Activated CD8-positive, alpha-beta T cell treated with anti-CD3 and anti-CD28 coated beads for 36 hours (primary cell): ENCODE results near the gene UFSP2. TPM values are rescaled to one million over a fixed set of nuclear protein-coding genes. Genes with fewer than 3 reads are reported as not detected.

Experiments used
- ATAC-seq: fragments of 200-7000 bp; cut with Tn5 transposase; one replicate; pipeline ENCODE4 v1.10.0; 2021; ENCODE audit warnings: mild to moderate bottlenecking, moderate library complexity
- CTCF ChIA-PET: fragments of 350-600 bp; sonication (Branson Sonifier 250); formaldehyde crosslinking; loops from one replicate; lab custom pipeline; 2021; ENCODE audit warnings: antibody characterized with exemption; lab: Charles Lee
- POLR2A ChIA-PET: fragments of 350-600 bp; sonication (Branson Sonifier 250); formaldehyde crosslinking; loops from one replicate; lab custom pipeline; 2021; ENCODE audit warnings: antibody characterized with exemption; lab: Charles Lee
- DNase-seq: peaks from one replicate; pipeline ENCODE4 v3.0.0-alpha.2; 2020
- H3K27ac Mint-ChIP-seq: one replicate; pipeline ENCODE4 v1.8.0; 2021; ENCODE audit warnings: mild to moderate bottlenecking, mixed read lengths
- H3K27me3 Mint-ChIP-seq: one replicate; pipeline ENCODE4 v1.8.0; 2021; ENCODE audit warnings: mixed read lengths
- H3K36me3 Mint-ChIP-seq: one replicate; pipeline ENCODE4 v1.8.0; 2021; ENCODE audit warnings: low read depth, mixed read lengths
- H3K4me1 Mint-ChIP-seq: one replicate; pipeline ENCODE4 v1.8.0; 2021; ENCODE audit warnings: low read depth, mixed read lengths
- H3K4me3 Mint-ChIP-seq: one replicate; pipeline ENCODE4 v1.8.0; 2021; ENCODE audit warnings: mild to moderate bottlenecking, moderate library complexity, mixed read lengths
- H3K9me3 Mint-ChIP-seq: one replicate; pipeline ENCODE4 v1.8.0; 2021; ENCODE audit warnings: mixed read lengths
- CTCF ChIP-seq: fragments of 200-600 bp; IDR thresholded peaks from one replicate; pipeline ENCODE4 v1.8.0; 2022; ENCODE audit warnings: antibody characterized with exemption, mild to moderate bottlenecking
- intact Hi-C: fragments of 100-400 bp; cut with micrococcal nuclease; formaldehyde crosslinking; loops from one replicate; pipeline ENCODE4 v1.10.0; 2022
- total RNA-seq, 2 experiments: library from RNA; stranded (reverse); gene quantifications; one replicate each; pipeline ENCODE4 v1.2.3, GENCODE V29; 2021

Gene UFSP2
- total RNA-seq, 2 experiments from 2014 or later = 32.0 to 36.1 TPM

- no peak overlapping the region for H3K27ac Mint-ChIP-seq
- ChIA-PET POLR2A (no interaction called here), CTCF (no interaction called here)
- H3K9me3 Mint-ChIP-seq = no peaks in the 10 kb centered on the region
- ATAC-seq (no peak), DNase-seq (no peak)
- intact Hi-C loops = no loop called here
- no peak for TF ChIP-seq CTCF
- no peaks in the 10 kb centered on the region for H3K36me3 Mint-ChIP-seq
- H3K27me3 Mint-ChIP-seq = peaks cover 13% of the 10 kb centered on the region
- no peak overlapping the region for H3K4me3 Mint-ChIP-seq
- H3K4me1 Mint-ChIP-seq = peaks cover 5% of the 10 kb centered on the region
These were observed 39.9 kb upstream of the UFSP2 start for GRCh38 chr4:185465707-185466106.

DNA sequence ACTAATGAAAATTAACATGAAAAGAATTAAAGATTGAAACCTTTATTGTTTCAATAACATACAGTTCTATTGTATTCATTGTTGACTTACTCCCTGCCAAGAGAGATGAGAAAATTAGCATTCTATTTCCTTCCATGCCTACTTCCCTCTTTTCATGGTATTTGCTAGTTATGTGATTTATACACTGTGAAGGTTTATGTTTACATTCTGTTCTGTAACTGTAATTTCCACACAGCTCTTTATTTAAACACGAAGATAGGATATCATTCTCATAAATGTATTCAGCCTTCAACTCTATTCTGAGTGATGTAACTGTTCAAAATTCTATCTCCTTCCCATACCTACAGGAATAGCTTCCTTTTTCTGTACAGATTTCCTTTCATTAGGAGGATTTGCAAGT lies 39.1 kb upstream of the UFSP2 start:
- DNase-seq = no peak
- CTCF ChIA-PET = interaction anchor here (1.4 kb wide), 1 partner anchor 133 kb away, joined by 4 read pairs; no protein-coding TSS in a partner anchor
- POLR2A ChIA-PET = no interaction called here
- Mint-ChIP-seq H3K4me3 (no peak overlapping the region), H3K36me3 (no peaks in the 10 kb centered on the region), H3K4me1 (no peaks in the 10 kb centered on the region), H3K27ac (no peak overlapping the region), H3K27me3 (peaks cover 17% of the 10 kb centered on the region), H3K9me3 (no peaks in the 10 kb centered on the region)
- ATAC-seq = no peak
- intact Hi-C loops = no loop called here
- no peak for TF ChIP-seq CTCF

GRCh38 chr4:185464183-185464582 lies 38.4 kb upstream of the UFSP2 start:
- no peak for TF ChIP-seq CTCF
- Mint-ChIP-seq H3K36me3 (no peaks in the 10 kb centered on the region), H3K4me3 (no peak overlapping the region), H3K9me3 (no peaks in the 10 kb centered on the region), H3K27me3 (peaks cover 14% of the 10 kb centered on the region), H3K4me1 (no peaks in the 10 kb centered on the region), H3K27ac (no peak overlapping the region)
- DNase-seq (no peak), ATAC-seq (no peak)
- CTCF ChIA-PET = interaction anchor here (1.4 kb wide), 1 partner anchor 134 kb away, joined by 4 read pairs; no protein-coding TSS in a partner anchor
- POLR2A ChIA-PET = no interaction called here
- intact Hi-C loops = no loop called here

DNA sequence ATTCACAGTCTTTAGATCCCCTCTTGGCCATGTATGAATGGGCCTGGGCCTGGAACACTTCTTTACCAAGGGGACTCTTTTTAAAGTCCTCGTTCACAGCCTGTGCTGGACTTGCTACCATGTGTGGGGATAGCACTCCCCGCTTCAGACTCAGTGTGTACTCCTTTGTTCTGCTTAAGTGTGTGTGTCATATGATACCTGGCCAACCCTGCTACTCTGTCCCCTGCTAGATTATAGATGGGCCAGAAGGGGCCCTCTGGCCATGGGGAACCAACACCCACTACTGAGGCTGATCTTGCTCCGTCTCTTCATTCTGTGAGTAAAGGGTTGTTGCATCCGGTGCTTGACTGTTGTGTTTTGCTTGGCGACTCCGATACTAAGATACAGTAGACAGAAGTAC lies 37.8 kb upstream of the UFSP2 start:
- TF ChIP-seq CTCF = no peak
- ChIA-PET POLR2A (no interaction called here), CTCF (no interaction called here)
- Mint-ChIP-seq H3K4me3 (no peak overlapping the region), H3K9me3 (no peaks in the 10 kb centered on the region), H3K36me3 (no peaks in the 10 kb centered on the region), H3K27me3 (peaks cover 14% of the 10 kb centered on the region), H3K27ac (no peak overlapping the region), H3K4me1 (no peaks in the 10 kb centered on the region)
- DNase-seq (no peak), ATAC-seq (no peak)
- intact Hi-C loops = no loop called here

- Mint-ChIP-seq H3K27me3 (peaks cover 13% of the 10 kb centered on the region), H3K27ac (no peak overlapping the region), H3K36me3 (no peaks in the 10 kb centered on the region), H3K4me1 (no peaks in the 10 kb centered on the region), H3K4me3 (no peak overlapping the region), H3K9me3 (no peaks in the 10 kb centered on the region)
- no peak for TF ChIP-seq CTCF
- intact Hi-C loops = no loop called here
- ATAC-seq = no peak
- no peak for DNase-seq
- ChIA-PET CTCF (interaction anchor here (1.2 kb wide), 1 partner anchor 137 kb away, joined by 4 read pairs; no protein-coding TSS in a partner anchor), POLR2A (no interaction called here)
These were observed 35.8 kb upstream of the UFSP2 start for GRCh38 chr4:185461565-185461964.
